Eye (tissue), 1 donor: ENCODE results near the gene PSMB5.

Experiments
- DNase-seq: peaks from one replicate; pipeline ENCODE4 v3.0.0-alpha.2; 2015

Gene PSMB5

GRCh38 chr14:23058654-23059504 is 24.2 kb upstream of the PSMB5 start:
- no peak for DNase-seq

GRCh38 chr14:23057757-23058653 is 23.3 kb upstream of the PSMB5 start:
- peak; percentile 97 for DNase-seq

GRCh38 chr14:23056956-23057756 is 22.5 kb upstream of the PSMB5 start, which contains the start of gene CDH24:
Gene CDH24 (minus strand): TSS chr14:23057520. CDS start chr14:23055733, 1,787 bp downstream.
- peak; percentile 91 for DNase-seq

GRCh38 chr14:23056145-23056955 is 21.6 kb upstream of the PSMB5 start:
- peak; percentile 78 for DNase-seq

GRCh38 chr14:23055621-23056144 is 21.0 kb upstream of the PSMB5 start:
- DNase-seq, result no peak

GRCh38 chr14:23055147-23055550 is 20.4 kb upstream of the PSMB5 start:
- DNase-seq, result no peak

- peak; percentile 37 for DNase-seq
These were observed 19.5 kb upstream of the PSMB5 start for GRCh38 chr14:23054000-23054811.

GRCh38 chr14:23053426-23053825 is 18.7 kb upstream of the PSMB5 start:
- no peak for DNase-seq

GRCh38 chr14:23052671-23053070 is 18.0 kb upstream of the PSMB5 start:
- no peak for DNase-seq

- DNase-seq, result no peak
These were observed 17.5 kb upstream of the PSMB5 start for GRCh38 chr14:23052182-23052623.

GRCh38 chr14:23051141-23052057 is 16.7 kb upstream of the PSMB5 start:
- DNase-seq, result no peak

GRCh38 chr14:23049011-23049410 is 14.3 kb upstream of the PSMB5 start:
- no peak for DNase-seq

- no peak for DNase-seq
These were observed 13.3 kb upstream of the PSMB5 start for GRCh38 chr14:23047751-23048693.

GRCh38 chr14:23047034-23047634 is 12.4 kb upstream of the PSMB5 start:
- no peak for DNase-seq

GRCh38 chr14:23045419-23046357 is 11.0 kb upstream of the PSMB5 start:
- DNase-seq, result no peak

- no peak for DNase-seq
These were observed 10.1 kb upstream of the PSMB5 start for GRCh38 chr14:23044840-23045239.

- no peak for DNase-seq
These were observed 9.1 kb upstream of the PSMB5 start for GRCh38 chr14:23043754-23044153.
